Esophagus squamous epithelium (tissue), 4 donors: ENCODE measurements around the gene PPP1R14B.

Experiments
- CTCF ChIP-seq, 6 experiments: fragments of 450-650 bp in 4 of 6; fragments of 200-600 bp in 2 of 6; sonication (generic) in 2 of 6; IDR thresholded peaks; one replicate each; pipeline ENCODE4 v1.5.1; 2016 to 2019; ENCODE audit warnings: antibody characterized with exemption in 6 of 6, mild to moderate bottlenecking in 4 of 6, moderate library complexity in 4 of 6
- POLR2A ChIP-seq, 4 donors: fragments of 450-650 bp; IDR thresholded peaks; one replicate each; pipeline ENCODE4 v1.6.1; 2017; ENCODE audit warnings: antibody characterized with exemption in 4 of 4, mild to moderate bottlenecking in 4 of 4, moderate library complexity in 3 of 4

GRCh38 chr11:64264371-64264852 lies 17.7 kb upstream of the PPP1R14B start:
- TF ChIP-seq CTCF (IDR thresholded peaks at IDR 0.05), result no peak
- TF ChIP-seq POLR2A (IDR thresholded peaks at IDR 0.05), result no peak
